Measurements from ENCODE around the gene USP12.
"Not testable (repeated sequence)": the region's sequence is repeated elsewhere in the genome, so short reads cannot be mapped to it uniquely, and the experiment has no call there.

The USP12 gene

GRCh38 chr13:27147530-27148170 lies 24.0 kb downstream of the USP12 start:
- no peak for DNase-seq

DNA sequence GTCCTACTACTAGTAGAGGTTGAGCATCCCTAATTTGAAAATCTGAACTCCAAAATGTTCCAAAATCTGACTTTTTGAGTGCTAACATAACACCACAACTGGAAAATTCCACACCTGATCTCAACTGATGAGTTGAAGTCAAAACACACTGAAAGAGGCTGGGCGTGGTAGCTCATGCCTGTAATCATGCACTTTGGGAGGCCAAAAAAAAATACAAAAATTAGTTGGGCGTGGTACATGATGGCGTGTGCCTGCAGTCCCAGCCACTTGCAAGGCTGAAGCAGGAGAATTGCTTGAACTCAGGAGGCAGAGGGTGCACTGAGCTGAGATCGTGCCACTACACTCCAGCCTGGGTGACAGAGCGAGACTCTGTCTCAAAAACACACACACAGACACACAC lies 29.9 kb downstream of the USP12 start:
- DNase-seq, result no peak

GRCh38 chr13:27141159-27141558 lies 30.5 kb downstream of the USP12 start:
- not testable (repeated sequence) for DNase-seq

DNA sequence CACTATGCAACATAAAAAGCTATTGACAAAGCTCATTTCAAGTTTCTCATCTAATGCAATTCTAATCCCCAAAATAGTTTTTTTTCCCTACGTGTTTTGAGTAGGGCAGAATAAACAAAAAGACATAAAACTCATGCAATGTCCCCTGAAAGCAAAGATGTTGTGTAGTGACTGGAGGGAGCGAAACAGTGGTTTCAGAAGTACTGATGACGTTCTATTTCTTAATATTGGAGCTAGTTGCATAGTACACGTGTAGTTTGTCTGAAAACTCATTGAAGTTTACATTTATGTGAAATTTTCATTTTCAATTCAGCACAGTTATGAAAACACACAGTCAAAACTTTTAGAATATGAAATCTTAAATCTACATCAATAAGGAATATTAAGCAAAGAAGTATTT lies 31.6 kb downstream of the USP12 start:
- DNase-seq, result no peak

DNA sequence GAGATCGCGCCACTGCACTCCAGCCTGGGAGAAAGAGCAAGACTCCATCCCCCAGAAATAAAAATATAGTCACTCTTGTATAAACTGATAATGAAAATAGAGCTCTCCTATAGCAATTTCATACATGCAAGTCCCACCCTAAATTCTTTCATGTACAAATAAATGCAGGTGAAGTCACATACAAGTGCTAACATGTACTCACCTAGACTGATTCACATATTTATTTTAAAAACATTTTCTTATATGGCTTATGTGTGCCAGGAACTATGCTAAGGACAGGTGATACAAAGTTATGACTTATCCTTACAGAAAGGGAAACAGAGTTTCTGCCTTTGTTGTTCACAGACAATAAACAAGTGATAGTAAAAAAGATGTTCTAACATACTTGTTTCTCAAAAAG lies 32.0 kb downstream of the USP12 start:
- no peak for DNase-seq

DNA sequence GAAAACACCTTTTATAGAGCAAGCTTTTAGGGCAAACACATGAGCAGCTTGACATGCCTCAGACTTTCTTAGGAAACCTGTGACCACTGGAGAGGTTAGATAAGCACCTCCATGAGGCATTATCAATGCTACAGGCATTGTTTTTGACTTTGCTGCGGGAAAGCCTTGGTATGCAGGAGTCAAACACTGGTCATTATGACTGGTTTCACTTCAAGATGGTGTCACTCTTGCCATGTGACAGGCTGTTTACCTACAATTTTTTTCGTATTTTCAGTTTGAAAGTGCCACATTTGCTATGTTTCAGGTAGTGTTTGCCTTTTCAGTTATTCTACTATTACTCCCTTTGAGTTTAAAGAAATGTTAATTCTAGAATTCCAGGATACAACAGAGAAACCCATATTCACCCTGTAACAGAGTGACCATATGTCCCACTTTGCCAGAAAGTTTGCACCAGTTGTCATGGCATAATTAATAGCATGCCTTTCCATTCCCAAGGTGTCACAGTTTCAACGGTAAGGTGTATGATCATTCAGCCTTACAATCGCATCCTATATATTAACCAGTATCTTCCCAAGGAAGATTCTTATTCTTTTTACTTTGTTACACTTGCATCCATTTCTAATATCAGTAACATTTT lies 33.0 kb downstream of the USP12 start:
- DNase-seq, result no peak

DNA sequence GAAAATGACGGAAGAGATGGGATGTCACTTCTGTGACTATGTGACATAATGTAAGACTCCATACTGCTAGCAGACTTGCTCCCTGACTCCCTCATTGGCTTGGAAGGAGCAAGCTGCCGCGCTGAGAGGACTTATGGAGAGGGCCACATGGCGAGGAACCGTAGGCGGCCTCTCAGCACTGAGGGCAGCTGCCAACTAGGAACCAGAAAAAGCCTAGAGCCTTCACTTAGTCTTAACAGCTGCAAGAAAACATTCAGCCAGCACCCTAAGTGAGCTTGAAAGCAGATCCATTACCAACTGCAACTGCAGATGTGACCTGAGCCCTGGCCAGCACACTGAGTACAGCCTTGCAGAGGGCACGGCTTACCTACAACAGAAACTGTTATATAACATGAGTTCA lies 33.9 kb downstream of the USP12 start:
- DNase-seq, result no peak

DNA sequence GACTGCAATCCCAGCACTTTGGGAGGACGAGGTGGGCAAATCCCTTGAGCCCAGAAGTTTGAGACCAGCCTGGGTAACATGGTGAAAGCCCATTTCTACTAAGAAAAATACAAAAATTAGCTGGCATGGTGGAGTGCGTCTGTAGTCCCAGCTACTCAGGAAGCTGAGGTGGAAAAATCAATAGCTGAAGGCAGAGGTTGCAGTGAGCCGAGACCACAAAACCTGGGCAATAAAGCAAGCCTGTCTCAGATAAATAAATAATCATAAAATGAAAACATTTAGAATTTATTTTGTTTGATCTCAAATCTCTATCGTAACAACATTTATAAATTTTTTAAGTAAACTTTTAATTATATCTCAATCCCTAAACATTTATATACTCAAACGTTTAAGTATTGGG lies 36.6 kb downstream of the USP12 start:
- no peak for DNase-seq

DNA sequence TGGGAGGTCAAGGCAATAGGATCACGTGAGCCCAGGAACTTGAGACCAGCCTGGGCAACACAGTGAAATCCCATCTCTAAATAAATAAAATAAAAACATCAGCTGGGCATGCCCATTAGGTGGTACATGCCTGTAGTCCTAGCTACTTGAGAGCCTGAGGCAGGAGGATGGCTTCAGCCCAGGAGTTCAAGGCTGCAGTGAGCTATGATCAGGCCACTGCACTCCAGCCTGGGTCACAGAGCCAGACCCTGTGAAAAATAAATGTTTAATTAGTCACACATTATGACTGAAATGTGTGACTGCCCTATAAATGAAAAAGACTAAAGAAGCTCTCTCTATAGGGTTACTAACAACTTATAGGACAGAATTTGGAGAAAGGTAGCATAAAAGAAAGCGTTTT lies 37.7 kb downstream of the USP12 start:
- DNase-seq, result no peak

DNA sequence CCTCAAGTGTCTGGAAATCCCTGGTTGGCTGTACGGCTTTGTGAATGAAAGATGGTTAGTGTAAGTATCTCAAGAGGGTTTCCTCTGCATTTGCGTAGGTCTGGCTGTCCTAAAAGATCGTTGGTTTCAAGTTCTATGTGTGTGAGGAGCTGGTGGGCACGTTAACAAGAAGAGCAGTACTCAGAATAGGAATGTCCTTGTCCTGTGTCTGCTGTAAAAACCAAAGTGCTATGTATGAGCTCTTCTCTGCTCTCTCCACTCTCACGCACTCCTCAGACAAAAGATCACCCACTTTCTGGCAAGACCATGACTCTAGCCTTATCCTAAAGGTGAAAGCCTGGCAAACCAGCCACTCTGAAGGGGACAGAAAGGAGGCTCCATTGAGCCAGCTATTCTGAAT lies 39.1 kb downstream of the USP12 start:
- DNase-seq, result no peak

DNA sequence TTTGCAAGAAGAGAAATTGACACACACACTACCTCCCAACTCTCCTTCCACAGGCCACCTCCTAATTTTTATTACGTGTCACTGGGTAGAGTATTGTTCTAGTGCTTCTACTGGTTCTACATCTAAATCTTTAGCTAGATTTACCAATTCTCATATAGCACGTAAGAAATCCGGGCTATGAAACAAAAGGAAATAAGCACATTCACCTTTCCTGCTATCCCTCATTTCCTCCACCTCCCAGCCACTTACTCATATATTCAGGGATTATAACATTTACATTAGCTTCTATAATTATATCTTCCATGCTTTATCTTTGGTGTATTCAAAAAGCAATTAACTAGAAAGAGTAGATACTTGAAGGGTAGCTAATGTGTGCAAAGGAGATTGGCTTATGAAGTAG lies 39.7 kb downstream of the USP12 start:
- no peak for DNase-seq

DNA sequence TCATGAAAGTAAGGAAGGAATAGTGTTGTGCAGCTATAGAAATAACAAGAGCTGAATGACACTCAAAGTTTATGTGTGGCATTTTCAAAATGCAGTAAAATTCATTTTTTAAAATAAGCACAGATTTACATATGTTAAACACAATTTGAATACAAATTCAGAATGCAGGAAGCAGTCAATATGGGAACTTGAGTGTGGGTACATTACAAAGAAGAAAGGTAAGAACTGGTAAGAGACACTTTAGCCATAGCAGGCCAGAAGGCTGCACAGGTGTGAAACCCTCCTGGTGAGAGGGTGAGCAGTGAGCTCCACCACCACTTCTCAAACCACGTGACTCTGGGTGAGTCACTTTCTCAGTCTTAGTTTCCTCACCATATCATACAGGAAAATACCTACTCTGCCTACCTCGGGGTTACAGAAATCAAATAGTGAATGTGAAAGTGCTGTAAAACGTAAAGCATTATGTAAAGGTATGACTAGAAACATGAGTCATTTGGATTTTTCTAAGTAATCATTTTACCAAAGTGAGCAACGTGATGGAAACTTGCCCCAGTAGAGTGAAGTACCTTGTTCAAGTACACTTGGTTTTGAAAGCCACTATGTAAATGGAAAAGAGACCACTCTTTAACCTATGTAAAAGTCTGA lies 40.5 kb downstream of the USP12 start:
- no peak for DNase-seq

GRCh38 chr13:27130223-27130978 lies 41.2 kb downstream of the USP12 start:
- DNase-seq, result no peak

DNA sequence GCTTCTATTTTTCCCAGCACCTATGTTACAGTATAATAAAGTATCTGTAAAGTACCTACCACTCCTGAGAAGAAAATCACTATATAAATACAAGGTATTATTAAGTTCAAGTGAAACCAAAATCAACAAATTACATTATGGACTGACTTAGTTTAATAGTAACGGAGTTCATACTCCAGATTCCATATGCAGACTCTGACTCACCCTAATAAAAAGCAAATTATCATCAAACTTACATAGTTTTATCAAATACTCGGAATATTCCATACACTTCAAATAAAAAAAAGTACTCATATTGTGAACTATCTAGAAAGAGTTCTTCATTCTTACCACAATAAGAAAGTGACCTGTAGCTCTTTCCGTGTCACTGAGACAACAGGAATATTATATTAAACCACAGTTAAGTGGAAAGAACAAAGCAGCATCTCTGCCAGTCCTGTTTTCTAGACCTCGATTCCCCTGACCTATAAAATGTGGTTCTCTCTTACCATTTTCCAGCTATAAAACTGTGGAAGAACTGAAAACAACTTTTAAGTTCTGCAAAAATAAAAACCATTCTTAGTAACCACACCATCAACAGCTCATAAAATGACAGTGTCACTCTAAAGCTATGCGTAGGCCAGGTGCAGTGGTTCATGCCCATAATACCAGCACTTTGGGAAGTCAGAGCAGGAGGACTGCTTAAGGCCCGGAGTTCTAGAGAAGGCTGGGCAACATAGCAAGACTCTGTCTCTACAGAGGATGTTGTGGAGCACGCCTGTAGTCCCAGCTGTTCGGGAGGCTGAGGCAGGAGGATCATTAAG lies 42.6 kb downstream of the USP12 start:
- no peak for DNase-seq

GRCh38 chr13:27126859-27127258 lies 44.8 kb downstream of the USP12 start:
- DNase-seq, result no peak

GRCh38 chr13:27125357-27126282 lies 46.0 kb downstream of the USP12 start:
- no peak for DNase-seq

DNA sequence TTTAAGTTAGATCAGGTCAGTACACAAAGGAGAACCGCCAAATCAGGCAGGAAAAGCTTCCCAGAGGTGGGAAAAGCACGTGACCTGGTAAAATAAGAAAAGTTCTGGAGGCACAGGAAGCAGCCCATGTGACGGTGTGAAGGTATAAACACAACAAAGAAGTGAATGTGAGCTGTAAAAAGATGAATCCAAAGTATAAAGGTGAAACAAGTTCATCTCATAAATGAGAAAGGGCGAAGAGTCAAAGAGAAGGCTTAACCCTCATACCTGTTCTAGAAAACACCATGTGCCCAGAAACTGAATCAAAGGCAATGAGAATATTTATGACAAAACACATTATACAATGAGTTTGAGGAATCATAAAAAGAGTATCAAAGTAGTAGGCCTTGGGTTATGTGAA lies 47.0 kb downstream of the USP12 start:
- DNase-seq, result no peak

DNA sequence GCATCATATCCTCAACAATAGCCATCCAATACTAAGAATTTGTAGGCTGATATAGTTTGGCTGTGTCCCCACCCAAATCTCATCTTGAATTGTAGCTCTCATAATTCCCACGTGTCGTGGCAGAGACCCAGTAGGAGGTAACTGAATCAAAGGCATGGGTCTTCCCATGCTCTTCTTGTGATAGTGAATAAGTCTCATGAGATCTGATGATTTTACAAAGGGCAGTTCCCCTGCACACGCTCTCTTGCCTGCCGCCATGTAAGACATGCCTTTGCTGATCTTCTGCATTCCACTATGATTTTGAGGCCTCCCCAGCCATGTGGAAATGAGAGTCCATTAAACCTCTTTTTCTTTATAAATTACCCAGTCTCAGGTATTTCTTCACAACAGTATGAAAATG lies 48.2 kb downstream of the USP12 start:
- DNase-seq, result not testable (repeated sequence)

DNA sequence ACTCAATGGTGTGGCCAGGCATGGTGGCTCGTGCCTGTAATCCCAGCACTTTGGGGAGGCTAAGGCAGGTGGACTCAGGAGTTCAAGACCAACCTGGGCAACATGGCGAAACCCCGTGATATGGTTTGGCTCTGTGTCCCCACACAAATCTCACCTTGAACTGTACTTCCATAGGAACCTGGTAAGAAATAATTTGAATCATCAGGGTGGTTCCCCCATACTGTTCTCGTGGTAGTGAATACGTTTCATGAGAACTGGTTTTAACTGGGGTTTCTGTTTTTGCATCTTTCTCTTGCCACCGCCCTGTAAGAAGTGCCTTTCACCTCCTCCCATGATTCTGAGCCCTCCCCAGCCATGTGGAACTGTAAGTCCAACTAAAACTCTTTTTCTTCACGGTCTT lies 49.6 kb downstream of the USP12 start:
- DNase-seq, result no peak

GRCh38 chr13:27120811-27121210 lies 50.8 kb downstream of the USP12 start:
- DNase-seq, result no peak

DNA sequence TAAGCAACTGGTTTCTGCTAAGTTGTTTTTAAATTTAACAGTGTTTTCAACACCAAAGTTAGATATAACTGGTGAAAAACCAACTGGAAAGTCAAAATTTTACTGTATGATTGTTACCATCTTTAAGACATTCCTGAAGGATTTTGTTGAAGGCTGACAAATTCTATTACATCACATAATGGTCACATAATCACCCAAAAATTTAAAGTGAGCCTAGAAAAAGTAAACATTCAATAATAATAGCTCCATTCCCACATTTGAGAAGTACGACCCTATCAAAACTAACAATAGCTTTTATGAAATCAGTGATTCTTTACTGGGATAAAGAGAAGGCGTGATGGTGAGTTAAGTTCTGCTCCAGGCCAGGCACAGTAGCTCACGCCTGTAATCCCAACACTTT lies 51.6 kb downstream of the USP12 start:
- DNase-seq, result no peak
